Measurements from ENCODE around the gene LYRM4. TPM values are rescaled to one million over a fixed set of nuclear protein-coding genes. Genes with fewer than 3 reads are reported as not detected.

LYRM4 gene
- polyA plus RNA-seq (2011; rRNA removed), result 43.3 and 47.6 TPM in 2 replicates
- polyA plus RNA-seq (2012; cell fraction: cytosol; rRNA removed), result 30.7 and 31.4 TPM in 2 replicates
- polyA plus RNA-seq (2012; cell fraction: nucleus; rRNA removed), result 12.2 and 18.1 TPM in 2 replicates
- 24.4 to 26.0 TPM (median 25.6 TPM) in 3 replicates for polyA plus RNA-seq (2017; fragmentation: RNase III; extraction: RNeasy Plus Mini Kit Qiagen cat#74134 plus additional on column Dnase treatment)
- 19.1 and 24.2 TPM in 2 replicates for polyA minus RNA-seq (2011; rRNA and poly(A)+ RNA removed)

DNA sequence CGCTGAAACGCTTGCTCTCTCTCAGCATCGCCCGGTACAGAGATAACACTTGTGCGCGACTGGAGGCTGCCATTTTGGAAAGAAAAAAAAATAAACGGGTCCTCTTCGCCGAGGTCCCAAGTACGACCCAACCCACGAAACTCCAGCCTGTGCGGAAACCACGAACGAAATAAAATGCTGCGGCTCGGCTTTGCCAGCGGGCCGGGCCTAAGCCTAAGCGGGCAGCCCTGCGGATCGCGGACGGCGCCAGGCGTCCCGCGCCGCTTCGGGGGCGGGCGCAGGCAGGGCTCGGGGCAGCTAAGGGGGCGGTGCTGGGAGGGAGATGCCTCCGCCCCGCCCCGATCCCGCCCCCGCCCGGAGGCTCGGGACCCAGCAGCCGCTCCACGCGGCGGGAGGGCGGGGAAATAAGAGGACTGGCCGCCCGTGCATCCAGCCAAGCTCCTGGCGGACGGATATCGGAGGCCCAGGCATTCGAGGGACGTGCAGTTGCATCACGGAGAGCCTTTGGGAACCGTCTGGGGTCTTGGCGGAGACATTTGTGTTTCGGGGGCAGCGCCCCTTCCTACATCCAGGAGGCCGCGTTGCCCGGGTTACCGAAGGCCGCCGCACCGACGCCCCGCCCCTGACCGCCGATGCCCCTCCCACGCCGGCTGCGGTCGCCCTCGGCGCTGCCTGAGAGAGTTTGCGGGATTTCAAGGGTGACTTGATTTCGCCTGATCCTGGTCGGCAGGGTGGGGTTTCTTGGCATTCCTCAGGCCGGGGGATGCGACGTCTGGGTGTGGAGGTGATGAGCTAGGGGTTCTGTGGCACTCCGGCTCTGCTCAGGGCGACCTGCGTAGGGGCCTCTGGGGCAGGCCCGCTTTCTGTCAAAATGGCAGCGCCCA is at the start of gene LYRM4, which contains the start of gene FARS2:
Gene LYRM4 (minus strand): TSS at position 290 of the 884 bp plus-strand sequence. CDS start 217 bp downstream, at position 73.
Gene FARS2 (plus strand): TSS at position 853 of the 884 bp plus-strand sequence.
- FAIRE-seq, result no peak
- peak; percentile 50 to 85 for DNase-seq (ENCODE audit: low read depth in 1 of 2, low spot score in 1 of 2)
- CTCF ChIA-PET, result no interaction called here
- peak within 1 kb of the TSS; percentile 92 for H3K4me3 ChIP-seq
- ATAC-seq, result peak; percentile 91 to 92
- no peaks in the 10 kb centered on the region for H3K9me3 ChIP-seq
- H3K4me2 ChIP-seq, result peak within 1 kb of the TSS; percentile 94
- POLR2A ChIA-PET, result interaction anchor here (1.0 to 1.1 kb wide), 3 partner anchors 20 to 77 kb away, joined by 3 read pairs; no protein-coding TSS in a partner anchor
- TF ChIP-seq ZNF302 (CRISPR knock-in tag; IDR thresholded peaks at IDR 0.05) (no peak), PHF8 (IDR thresholded peaks at IDR 0.05; ENCODE audit: borderline replicate concordance, low read depth) (peak; percentile 58), TP53 (CRISPR knock-in tag; IDR thresholded peaks at IDR 0.05) (no peak), MYC (IDR thresholded peaks at IDR 0.05; ENCODE audit: borderline replicate concordance, low read length) (peak; percentile 65), BCL3 (IDR thresholded peaks at IDR 0.05) (0 out of 3 replicates have a peak, but pooled peaks have one; percentile 44), JUN (IDR thresholded peaks at IDR 0.05) (peak; percentile 50 to 57; a peak in 4 of 5 replicates), KDM5A (IDR thresholded peaks at IDR 0.05) (peak; percentile 67), ZFP36 (IDR thresholded peaks at IDR 0.05; ENCODE audit: borderline replicate concordance, partially characterized antibody) (no peak), POLR2A (IDR thresholded peaks at IDR 0.05; ENCODE audit: low read length) (peak; percentile 32; the same call in 1 of the 2 replicates)
- TF ChIP-seq, protein P1, sequence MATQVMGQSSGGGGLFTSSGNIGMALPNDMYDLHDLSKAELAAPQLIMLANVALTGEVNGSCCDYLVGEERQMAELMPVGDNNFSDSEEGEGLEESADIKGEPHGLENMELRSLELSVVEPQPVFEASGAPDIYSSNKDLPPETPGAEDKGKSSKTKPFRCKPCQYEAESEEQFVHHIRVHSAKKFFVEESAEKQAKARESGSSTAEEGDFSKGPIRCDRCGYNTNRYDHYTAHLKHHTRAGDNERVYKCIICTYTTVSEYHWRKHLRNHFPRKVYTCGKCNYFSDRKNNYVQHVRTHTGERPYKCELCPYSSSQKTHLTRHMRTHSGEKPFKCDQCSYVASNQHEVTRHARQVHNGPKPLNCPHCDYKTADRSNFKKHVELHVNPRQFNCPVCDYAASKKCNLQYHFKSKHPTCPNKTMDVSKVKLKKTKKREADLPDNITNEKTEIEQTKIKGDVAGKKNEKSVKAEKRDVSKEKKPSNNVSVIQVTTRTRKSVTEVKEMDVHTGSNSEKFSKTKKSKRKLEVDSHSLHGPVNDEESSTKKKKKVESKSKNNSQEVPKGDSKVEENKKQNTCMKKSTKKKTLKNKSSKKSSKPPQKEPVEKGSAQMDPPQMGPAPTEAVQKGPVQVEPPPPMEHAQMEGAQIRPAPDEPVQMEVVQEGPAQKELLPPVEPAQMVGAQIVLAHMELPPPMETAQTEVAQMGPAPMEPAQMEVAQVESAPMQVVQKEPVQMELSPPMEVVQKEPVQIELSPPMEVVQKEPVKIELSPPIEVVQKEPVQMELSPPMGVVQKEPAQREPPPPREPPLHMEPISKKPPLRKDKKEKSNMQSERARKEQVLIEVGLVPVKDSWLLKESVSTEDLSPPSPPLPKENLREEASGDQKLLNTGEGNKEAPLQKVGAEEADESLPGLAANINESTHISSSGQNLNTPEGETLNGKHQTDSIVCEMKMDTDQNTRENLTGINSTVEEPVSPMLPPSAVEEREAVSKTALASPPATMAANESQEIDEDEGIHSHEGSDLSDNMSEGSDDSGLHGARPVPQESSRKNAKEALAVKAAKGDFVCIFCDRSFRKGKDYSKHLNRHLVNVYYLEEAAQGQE (IDR thresholded peaks at IDR 0.05), result no peak
- TF ChIP-seq, protein P2, sequence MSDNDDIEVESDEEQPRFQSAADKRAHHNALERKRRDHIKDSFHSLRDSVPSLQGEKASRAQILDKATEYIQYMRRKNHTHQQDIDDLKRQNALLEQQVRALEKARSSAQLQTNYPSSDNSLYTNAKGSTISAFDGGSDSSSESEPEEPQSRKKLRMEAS (IDR thresholded peaks at IDR 0.05), result peak; percentile 20
- WGBS (ENCODE audit: missing lambda C conversion rate), result 0% methylated on average over 6 of the region's 85 CpGs
- peak within 1 kb of the TSS; percentile 95 to 96 for H3K27ac ChIP-seq
- peaks cover 9% of the 10 kb centered on the region for H3K4me1 ChIP-seq

GRCh38 chr6:5308066-5308465 is 47.3 kb upstream of the LYRM4 start:
- H3K4me1 ChIP-seq, result no peaks in the 10 kb centered on the region
- DNase-seq (ENCODE audit: low read depth in 1 of 2, low spot score in 1 of 2) (no peak), FAIRE-seq (no peak), ATAC-seq (no peak)
- POLR2A ChIA-PET, result no interaction called here
- CTCF ChIA-PET, result no interaction called here
- no peak overlapping the region for H3K27ac ChIP-seq
- H3K4me3 ChIP-seq, result no peak overlapping the region
- H3K4me2 ChIP-seq, result no peak overlapping the region
- 88% methylated on average over 4 of the region's 4 CpGs for WGBS (ENCODE audit: missing lambda C conversion rate)
- no peaks in the 10 kb centered on the region for H3K9me3 ChIP-seq
- TF ChIP-seq ELK1 (IDR thresholded peaks at IDR 0.05; ENCODE audit: low read depth, low read length) (no peak), CHD4 (IDR thresholded peaks at IDR 0.05; ENCODE audit: borderline replicate concordance) (no peak), RAD21 (conservative IDR thresholded peaks at IDR 0.05 in 1 of 2, IDR thresholded peaks at IDR 0.05 in 1 of 2) (no peak), POLR2A (IDR thresholded peaks at IDR 0.05; ENCODE audit: low read length) (no peak), RNF2 (IDR thresholded peaks at IDR 0.05; ENCODE audit: borderline replicate concordance, low read depth) (no peak)

Measured in A549 (cell line).